GM12801 (cell line): Measurements from ENCODE around the gene TMEM97.

ENCODE experiments used
- TF ChIP-seq, protein P1 (sequence below): IDR thresholded peaks from one replicate; pipeline ENCODE4 v1.5.1; 2011; ENCODE audit warnings: control low read depth; ENCODE audit not compliant: insufficient read length; ENCODE audit errors: extremely low read depth

The TMEM97 gene

DNA sequence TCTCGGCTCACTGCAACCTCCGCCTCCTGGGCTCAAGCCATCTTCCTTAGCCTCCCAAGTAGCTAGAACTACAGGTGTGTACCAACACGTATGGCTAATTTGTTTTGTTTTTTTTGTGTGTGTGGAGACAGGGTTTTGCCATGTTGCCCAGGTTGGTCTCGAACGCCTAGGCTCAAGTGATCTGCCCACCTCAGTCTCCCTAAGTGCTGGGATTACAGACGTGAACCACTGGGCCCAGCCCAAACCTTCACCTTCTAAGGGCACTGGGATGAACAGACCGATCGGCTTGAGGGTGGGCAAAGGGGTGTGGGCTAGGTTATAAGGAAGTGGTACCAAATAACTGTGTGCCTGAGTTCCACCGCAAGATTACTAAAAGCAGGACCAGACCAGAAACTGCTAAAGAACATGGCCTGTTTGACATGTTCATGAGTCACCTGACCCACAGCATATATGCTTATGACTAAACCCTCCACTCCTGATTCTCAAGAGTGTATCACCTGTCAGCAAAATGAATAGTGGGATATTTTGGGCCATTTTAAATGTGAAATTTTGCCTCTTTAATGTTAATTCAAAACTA lies 8.1 kb downstream of the TMEM97 start:
- TF ChIP-seq, protein P1, sequence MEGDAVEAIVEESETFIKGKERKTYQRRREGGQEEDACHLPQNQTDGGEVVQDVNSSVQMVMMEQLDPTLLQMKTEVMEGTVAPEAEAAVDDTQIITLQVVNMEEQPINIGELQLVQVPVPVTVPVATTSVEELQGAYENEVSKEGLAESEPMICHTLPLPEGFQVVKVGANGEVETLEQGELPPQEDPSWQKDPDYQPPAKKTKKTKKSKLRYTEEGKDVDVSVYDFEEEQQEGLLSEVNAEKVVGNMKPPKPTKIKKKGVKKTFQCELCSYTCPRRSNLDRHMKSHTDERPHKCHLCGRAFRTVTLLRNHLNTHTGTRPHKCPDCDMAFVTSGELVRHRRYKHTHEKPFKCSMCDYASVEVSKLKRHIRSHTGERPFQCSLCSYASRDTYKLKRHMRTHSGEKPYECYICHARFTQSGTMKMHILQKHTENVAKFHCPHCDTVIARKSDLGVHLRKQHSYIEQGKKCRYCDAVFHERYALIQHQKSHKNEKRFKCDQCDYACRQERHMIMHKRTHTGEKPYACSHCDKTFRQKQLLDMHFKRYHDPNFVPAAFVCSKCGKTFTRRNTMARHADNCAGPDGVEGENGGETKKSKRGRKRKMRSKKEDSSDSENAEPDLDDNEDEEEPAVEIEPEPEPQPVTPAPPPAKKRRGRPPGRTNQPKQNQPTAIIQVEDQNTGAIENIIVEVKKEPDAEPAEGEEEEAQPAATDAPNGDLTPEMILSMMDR, result no peak

GRCh38 chr17:28327709-28328108 lies 8.7 kb downstream of the TMEM97 start:
- TF ChIP-seq, protein P1, result no peak

GRCh38 chr17:28328325-28328724 lies 9.3 kb downstream of the TMEM97 start:
- TF ChIP-seq, protein P1, result no peak

- TF ChIP-seq, protein P1, result no peak
Observed at GRCh38 chr17:28330671-28331070, 11.7 kb downstream of the TMEM97 start.

DNA sequence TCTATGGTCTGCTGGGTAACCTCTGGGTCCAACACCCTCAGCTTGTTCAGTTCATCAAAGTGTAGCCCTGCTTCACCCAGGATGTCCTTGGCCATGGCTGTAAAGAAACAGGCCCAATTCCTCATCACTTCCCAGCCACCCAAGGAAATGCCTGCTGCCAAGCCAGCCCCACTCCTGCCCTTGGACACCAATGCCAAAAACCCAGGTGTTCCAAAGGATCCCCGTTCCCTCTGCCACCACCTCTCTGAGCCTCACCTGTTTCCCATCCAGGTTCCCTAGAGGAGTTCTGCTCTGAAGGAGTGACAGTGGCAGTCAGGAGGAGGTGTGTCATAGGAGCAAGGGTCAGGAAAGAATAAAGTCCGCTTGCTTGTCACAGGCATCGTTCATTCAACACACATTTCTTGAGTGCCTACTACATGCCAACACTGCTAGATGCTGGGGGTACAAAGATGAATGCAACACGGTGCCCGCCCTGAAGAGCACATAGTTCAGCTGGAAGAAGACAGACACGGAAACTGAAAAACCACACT lies 13.0 kb downstream of the TMEM97 start:
- TF ChIP-seq, protein P1, result no peak

- TF ChIP-seq, protein P1, result no peak
Observed at GRCh38 chr17:28333083-28333746, 14.2 kb downstream of the TMEM97 start.

GRCh38 chr17:28334171-28334570 lies 15.2 kb downstream of the TMEM97 start:
- TF ChIP-seq, protein P1, result no peak
